ENCODE results near the gene DSCAML1.

DSCAML1 gene

GRCh38 chr11:117724104-117724503 lies 72.9 kb downstream of the DSCAML1 start:
- DNase-seq: no peak

DNA sequence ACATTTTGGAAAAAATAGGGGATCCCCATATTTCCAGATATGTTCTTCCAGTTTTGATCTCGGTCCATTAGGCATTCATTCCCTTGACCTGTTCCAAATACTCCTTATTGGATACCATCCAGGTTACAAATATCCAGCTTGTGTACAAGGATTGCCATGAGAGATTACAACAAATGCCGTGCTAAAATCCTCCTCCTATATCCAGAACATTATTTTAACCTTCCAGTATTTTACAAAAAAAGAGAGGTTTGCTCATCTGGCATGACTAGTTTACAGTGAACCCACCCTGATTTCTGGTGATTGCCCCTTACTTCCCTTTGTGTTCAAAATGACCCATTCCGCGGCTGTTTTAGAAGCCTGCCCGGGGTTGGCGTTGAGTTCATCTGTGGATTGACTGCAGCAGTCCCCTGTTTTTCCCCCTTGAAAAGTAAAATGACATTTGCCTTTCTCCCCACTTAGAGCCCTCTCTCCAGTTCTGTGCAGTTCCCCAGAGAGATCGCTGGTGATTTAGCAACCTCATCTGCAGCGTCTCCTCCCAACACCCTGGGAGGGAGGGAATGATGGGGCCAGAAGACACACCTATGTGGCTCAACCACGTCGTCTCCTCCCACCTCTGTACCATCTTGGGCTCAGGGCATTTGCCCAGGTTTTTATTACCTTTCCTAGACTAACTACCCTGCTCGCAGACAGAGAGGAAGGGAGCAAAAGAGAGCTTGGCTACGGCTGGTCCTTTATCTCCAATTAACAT lies 73.6 kb downstream of the DSCAML1 start:
- DNase-seq: no peak

DNA sequence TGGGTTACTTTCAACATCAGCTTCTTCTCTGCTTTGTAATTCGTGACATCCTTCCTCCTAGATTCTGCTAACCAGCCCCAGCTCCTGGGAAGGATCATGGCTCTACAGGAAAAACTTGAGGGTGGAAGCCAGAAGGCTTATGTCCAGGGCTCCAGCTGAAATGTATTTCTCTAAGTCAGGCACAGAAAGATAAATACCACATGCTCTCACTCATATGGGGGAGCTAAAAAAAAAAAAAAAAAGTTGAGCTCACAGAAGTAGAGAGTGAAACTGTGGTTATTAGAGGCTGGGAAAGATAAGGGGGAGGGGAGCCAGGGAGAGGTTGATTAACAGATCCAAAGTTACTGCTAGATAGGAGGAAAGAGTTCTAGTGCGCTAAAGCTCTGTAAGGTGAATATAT lies 74.9 kb downstream of the DSCAML1 start:
- DNase-seq: no peak

GRCh38 chr11:117720061-117720511 lies 76.9 kb downstream of the DSCAML1 start:
- no peak for DNase-seq

GRCh38 chr11:117719480-117719879 lies 77.5 kb downstream of the DSCAML1 start:
- DNase-seq: no peak

DNA sequence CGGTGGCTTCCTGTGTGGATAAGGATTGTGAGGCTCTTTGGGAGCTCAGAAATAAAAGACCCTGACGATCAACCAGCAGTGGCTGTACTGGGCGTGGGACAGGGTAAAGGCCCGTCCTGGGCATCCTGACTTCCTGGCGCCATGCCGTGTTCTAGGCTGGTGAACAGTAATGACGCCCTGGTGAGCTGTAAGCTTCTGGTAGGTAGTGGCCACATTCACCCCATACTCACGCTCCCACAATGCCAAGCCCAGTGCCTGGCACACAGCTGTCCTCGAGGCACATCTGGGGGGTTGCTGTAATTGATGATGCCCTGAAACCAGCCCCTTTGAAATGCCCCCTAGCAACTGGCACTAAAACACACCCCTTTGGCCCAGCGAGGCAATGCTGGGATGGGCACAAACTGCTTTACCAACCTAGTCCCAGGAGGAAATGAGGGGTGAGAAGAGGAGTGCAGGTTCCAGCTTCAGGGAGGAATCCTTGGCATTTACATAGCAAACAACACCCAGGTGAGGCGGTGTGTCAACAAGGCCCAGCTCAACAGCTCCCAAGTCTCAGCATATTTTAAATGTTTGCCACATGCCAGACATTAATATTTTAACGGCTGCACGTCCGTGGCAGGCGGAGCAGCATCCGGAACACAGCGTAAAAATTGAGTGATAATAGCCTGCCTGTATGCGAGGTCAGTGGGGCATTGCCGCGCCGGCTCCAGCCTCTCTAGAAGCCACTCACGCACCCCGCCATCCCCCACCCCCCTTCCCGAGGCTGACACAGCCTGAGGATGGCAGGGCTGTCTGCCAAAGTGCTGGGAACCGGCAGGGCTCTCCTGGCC lies 79.3 kb downstream of the DSCAML1 start:
- DNase-seq: no peak

DNA sequence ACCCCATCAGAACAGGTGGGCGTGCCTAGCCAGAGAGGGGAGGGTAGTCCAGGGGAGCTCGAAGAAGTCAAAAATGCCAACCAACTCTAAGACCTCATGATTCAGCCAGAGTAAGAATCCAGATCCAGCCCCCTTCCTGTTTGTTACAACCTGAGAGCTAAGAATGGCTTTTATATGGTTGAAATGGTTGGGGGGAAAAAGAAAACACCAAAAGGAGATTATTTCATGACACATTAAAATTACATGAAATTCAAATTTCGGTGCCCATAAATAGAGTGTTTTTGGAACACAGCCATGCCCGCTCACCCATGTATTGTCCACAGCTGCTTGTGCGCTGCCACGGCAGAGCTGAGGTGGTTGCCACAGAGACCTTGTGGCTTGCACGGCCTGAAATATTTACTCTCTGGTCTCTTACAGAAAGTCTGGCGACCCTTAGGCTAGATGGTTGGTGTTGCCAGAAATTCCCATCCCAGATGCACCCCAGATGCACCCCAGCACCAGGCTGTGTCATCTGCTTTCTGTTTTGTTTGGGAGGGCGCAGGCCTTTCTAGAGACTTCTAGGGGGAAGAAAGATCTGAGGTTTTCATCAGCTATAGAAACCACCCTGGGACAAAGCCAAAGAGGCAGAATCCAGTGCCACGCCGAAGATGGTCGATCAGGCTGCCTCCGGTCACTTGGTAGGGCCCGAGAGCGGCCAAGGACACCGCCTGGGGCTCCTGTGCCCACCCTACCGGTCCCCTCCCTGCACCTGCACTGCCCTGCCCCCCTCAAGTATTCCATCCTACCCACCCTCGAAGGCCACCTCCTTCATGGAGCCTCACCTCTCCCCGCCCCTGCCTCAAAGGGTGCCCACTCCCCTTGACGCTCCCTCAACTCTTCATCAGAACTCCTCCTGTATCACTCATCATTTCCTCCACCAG lies 80.2 kb downstream of the DSCAML1 start:
- DNase-seq: no peak

DNA sequence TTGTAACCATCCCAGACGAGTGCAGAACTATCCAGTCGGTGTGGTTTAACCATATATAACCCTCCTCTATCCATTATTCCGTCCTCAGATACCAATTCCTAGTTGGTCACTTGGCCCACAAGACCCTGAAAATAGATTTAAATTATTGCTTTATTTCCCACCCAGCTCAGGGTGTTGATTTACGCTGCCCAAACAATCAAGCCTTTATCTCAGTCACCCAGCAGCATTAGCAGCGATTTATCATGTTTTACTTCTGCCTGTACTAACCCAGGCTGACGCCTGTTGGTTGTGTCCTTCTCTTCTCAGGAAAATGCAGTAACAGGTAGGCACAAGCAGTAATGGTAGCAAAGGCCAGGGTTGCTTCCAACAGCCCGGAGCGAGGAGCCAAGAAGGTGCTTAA lies 81.2 kb downstream of the DSCAML1 start:
- DNase-seq: no peak

DNA sequence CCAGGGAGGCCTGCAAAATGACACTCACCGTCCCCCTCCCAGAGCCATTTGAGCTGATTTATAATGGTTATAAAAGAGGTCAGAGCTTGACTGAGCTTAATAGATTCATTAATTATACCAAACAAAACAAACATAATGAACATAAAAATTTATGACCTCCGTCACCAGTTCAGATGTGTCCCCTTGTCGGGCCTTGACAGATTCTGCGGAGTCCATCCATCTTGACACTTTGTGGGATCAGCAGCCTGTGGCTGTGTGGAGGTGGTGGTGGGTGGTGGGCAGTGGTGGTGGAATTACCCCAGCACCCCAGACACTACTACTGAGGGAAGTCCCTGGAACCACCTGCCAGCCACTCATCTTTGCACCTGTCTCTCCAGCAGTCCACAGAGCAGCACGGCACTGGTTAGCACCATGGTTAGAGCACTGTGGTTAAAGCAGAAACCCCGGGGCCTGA lies 83.5 kb downstream of the DSCAML1 start:
- DNase-seq: no peak

DNA sequence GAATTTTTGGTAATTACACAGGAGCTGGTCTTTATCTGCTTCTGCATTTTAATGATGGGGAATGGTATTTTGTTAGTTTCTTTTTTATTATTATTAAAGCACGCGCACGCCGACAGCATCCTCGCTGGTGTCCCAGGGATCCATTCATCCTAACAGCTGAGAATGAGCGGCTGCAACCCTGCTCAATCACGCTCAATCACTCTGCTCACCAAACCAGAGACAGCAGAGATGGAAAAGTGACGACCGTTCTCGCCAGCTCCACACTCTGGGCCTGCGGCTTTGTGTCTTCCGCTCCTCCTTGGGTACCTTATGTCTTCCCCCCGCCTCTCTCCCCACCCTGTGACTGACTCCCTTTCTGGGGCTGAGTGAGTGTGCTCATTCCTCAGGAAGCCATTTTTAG lies 84.5 kb downstream of the DSCAML1 start:
- no peak for DNase-seq

GRCh38 chr11:117711331-117711730 lies 85.7 kb downstream of the DSCAML1 start:
- no peak for DNase-seq

DNA sequence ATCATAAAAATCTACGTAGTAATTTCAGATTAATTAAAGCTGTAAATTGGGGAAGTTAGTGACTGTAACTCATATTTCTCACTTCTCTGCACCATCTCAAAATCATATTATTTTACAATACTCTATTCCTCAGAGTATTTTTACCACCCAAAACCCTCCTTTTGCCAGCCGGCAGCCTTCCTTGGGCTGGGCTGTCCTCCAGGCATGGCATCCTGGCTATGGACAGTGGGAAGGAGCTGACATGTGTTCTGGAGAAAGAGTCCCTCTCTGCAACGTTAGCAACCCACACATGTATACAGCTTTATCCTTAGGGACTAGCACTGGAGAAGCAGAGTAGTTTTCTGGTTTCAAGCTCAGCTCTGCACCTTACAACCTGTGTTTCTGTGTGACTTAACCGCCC lies 86.8 kb downstream of the DSCAML1 start:
- DNase-seq: no peak

DNA sequence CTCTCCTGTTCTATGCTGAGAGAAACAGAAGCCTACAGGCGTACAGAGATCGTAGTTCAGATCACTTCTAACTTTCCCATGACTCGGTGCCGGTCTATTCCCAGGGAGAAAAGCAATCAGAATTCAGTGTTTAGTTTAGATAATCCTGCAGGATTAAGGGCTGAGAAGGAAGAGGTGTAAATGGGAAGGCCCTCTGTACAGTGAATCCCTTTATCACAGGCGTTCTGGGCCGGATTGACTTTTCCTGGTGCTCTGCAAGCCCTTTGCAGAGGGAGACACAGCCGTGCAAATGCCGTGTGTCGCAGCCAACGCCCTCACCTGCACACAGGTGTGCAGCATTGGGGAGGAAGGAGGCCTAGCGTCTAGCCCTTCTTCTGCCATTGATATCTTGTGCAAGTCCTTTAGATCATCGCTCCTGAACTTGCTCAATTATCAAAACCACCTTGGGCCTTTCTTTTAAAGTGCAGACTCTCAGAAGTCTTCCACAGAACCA lies 90.6 kb downstream of the DSCAML1 start:
- no peak for DNase-seq

DNA sequence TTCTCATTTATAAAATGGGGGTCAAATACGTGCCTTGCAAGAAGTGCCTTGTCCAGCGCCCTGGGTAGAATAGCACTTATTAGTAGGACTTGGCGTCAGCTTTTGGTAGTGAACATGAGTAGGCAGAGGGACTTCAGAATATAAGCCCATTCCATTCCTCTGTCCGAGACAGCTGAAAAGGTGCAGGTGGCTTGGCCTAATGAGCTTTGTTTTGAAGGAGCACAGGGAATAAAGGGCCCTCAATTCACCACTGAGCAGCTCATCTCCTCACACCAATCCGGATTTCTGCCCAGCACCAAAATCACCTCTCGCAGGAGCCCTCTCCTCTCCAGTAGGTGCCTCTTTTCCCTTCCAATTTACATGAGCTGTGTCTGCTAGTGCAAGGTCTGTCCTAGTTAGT lies 91.2 kb downstream of the DSCAML1 start:
- DNase-seq: no peak

DNA sequence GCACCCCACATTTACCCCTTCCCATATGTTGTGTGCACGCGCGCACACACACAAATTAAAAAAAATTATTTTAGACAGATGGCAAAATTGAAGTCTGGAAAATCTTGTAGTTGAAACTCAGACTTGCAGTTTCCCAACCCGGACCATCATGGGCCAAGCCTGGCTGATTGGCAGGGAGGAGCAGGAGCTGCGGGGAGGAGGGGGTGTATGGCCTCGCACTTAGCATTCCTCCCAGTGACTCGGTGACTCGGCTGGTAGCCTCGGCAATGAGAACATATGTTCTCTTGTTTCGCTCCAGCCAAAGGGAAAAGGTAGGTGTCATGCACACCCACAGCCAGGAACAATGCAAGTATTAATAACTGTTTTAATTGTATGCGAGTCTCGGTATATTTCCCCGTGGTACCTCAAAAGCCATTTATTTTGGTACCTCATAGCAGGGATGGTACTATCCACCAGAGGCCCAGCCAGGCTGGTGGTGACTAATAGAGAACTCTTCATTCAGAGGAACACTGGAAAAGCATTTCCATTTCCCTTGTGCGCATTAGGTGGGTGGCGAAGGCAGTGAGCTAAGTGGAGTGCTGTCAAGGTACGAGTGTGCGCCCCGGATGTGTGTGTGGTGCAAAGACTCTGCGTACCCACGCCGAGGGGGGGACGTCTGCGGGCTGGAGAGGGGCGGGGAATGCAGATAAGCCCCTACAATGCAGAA lies 92.5 kb downstream of the DSCAML1 start:
- DNase-seq: no peak

- DNase-seq: no peak
These were observed 93.9 kb downstream of the DSCAML1 start for GRCh38 chr11:117702946-117703598.

- no peak for DNase-seq
These were observed 95.2 kb downstream of the DSCAML1 start for GRCh38 chr11:117701781-117702180.

GRCh38 chr11:117700551-117700950 lies 96.5 kb downstream of the DSCAML1 start:
- no peak for DNase-seq

DNA sequence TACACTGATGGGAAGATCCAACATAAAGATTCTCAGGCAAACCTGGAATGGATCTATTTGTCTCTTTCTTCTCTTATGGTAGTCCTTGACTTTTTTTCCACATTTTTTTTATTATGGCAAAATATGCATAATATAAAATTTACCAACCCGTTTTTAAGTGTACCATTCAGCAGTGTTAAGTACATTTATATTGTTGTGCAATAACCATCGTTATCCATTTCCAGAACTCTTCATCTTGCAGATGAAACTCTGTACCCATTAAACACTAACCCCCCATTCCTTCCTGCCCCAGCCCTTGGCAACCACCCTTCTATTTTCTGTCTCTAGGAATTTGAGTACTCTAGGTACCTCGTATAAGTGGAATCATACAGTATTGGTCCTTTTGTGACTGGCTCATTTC lies 99.7 kb downstream of the DSCAML1 start:
- no peak for DNase-seq

- DNase-seq: no peak
These were observed 100.5 kb downstream of the DSCAML1 start for GRCh38 chr11:117696540-117696939.

- DNase-seq: no peak
These were observed 103.7 kb downstream of the DSCAML1 start for GRCh38 chr11:117693344-117693743.

Measured in inflammatory macrophage (primary cell).